DOHH2 (cell line): Measurements from ENCODE around the gene KRTAP12-2.

ENCODE experiments used
- H3F3A ChIP-seq: fragments of 200-600 bp; sonication (generic), shearing (Covaris generic); 2 replicates; pipeline ENCODE4 v1.6.0; 2016; ENCODE audit warnings: antibody characterized with exemption, mild to moderate bottlenecking; ENCODE audit not compliant: control insufficient read depth, insufficient read depth
- H3K27ac ChIP-seq: fragments of 200-600 bp; sonication (generic); 2 replicates; pipeline ENCODE4 v1.5.1; 2014; ENCODE audit warnings: low read depth, mild to moderate bottlenecking, low read length, moderate library complexity
- H3K27me3 ChIP-seq: fragments of 200-600 bp; sonication (generic); 2 replicates; pipeline ENCODE4 v1.6.1; 2014; ENCODE audit warnings: mild to moderate bottlenecking, low read length, mixed read lengths; ENCODE audit not compliant: control insufficient read depth
- H3K36me3 ChIP-seq: fragments of 200-600 bp; sonication (generic); 2 replicates; pipeline ENCODE4 v1.6.1; 2014; ENCODE audit warnings: mild to moderate bottlenecking, low read length, moderate library complexity, mixed read lengths; ENCODE audit not compliant: control insufficient read depth
- H3K4me1 ChIP-seq: fragments of 200-600 bp; sonication (generic); 2 replicates; pipeline ENCODE4 v1.6.1; 2014; ENCODE audit warnings: mild to moderate bottlenecking, low read length, mixed read lengths; ENCODE audit not compliant: control insufficient read depth
- H3K4me2 ChIP-seq: fragments of 200-600 bp; sonication (generic); 2 replicates; pipeline ENCODE4 v1.6.0; 2014; ENCODE audit warnings: mild to moderate bottlenecking, low read length, moderate library complexity
- H3K4me3 ChIP-seq: fragments of 200-600 bp; sonication (generic); 2 replicates; pipeline ENCODE4 v1.5.1; 2014; ENCODE audit warnings: mild to moderate bottlenecking, low read length, mixed read lengths
- H3K79me2 ChIP-seq: fragments of 200-600 bp; sonication (generic); 2 replicates; pipeline ENCODE4 v1.6.1; 2014; ENCODE audit warnings: mild to moderate bottlenecking, low read length, mixed read lengths; ENCODE audit not compliant: control insufficient read depth
- H3K9me2 ChIP-seq: fragments of 200-600 bp; sonication (generic); replicated peaks from 2 replicates; pipeline ENCODE4 v1.6.1; 2014; ENCODE audit warnings: mild to moderate bottlenecking, low read length, mixed read lengths; ENCODE audit not compliant: control insufficient read depth
- H3K9me3 ChIP-seq: fragments of 200-600 bp; sonication (generic); 2 replicates; pipeline ENCODE4 v1.6.1; 2014; ENCODE audit warnings: antibody characterized with exemption, low read length, mixed read lengths; ENCODE audit not compliant: control insufficient read depth, insufficient read depth
- H4K20me1 ChIP-seq: fragments of 200-600 bp; sonication (generic); 2 replicates; pipeline ENCODE4 v1.6.0; 2014; ENCODE audit warnings: low read depth, mild to moderate bottlenecking, antibody characterized with exemption, low read length, moderate library complexity; ENCODE audit not compliant: control insufficient read depth, insufficient read depth
- CTCF ChIP-seq: fragments of 200-600 bp; sonication (generic); IDR thresholded peaks from one replicate; pipeline ENCODE4 v1.5.1; 2014; ENCODE audit warnings: antibody characterized with exemption, mild to moderate bottlenecking, low read depth, low read length; ENCODE audit not compliant: poor library complexity, severe bottlenecking
- EZH2phosphoT487 ChIP-seq: fragments of 200-600 bp; sonication (generic); IDR thresholded peaks from 2 replicates; pipeline ENCODE4 v1.6.1; 2017; ENCODE audit warnings: borderline replicate concordance, mild to moderate bottlenecking, antibody characterized with exemption, low read length, moderate library complexity, mixed read lengths

The KRTAP12-2 gene

GRCh38 chr21:44706026-44706705 is 39.4 kb upstream of the KRTAP12-2 start:
- H3K9me2 ChIP-seq = no peaks in the 10 kb centered on the region
- no peaks in the 10 kb centered on the region for H3F3A ChIP-seq
- H3K27me3 ChIP-seq = peaks cover 6% of the 10 kb centered on the region; the same call in 1 of the 2 replicates
- no peaks in the 10 kb centered on the region for H4K20me1 ChIP-seq
- no peak overlapping the region for H3K4me2 ChIP-seq
- no peaks in the 10 kb centered on the region for H3K4me1 ChIP-seq
- TF ChIP-seq CTCF = no peak
- TF ChIP-seq EZH2phosphoT487 = no peak
- no peaks in the 10 kb centered on the region for H3K79me2 ChIP-seq
- H3K4me3 ChIP-seq = no peak overlapping the region
- H3K36me3 ChIP-seq = no peaks in the 10 kb centered on the region
- H3K9me3 ChIP-seq = peaks cover 4% of the 10 kb centered on the region; the same call in 1 of the 2 replicates
- H3K27ac ChIP-seq = no peak overlapping the region

GRCh38 chr21:44704636-44705001 is 37.9 kb upstream of the KRTAP12-2 start:
- H3K79me2 ChIP-seq = no peaks in the 10 kb centered on the region
- peaks cover 4% of the 10 kb centered on the region; the same call in 1 of the 2 replicates for H3K27me3 ChIP-seq
- H3K4me3 ChIP-seq = no peak overlapping the region
- H3F3A ChIP-seq = no peaks in the 10 kb centered on the region
- H3K36me3 ChIP-seq = no peaks in the 10 kb centered on the region
- H3K9me3 ChIP-seq = peaks cover 4% of the 10 kb centered on the region; the same call in 1 of the 2 replicates
- H3K27ac ChIP-seq = no peak overlapping the region
- no peaks in the 10 kb centered on the region for H3K4me1 ChIP-seq
- no peaks in the 10 kb centered on the region for H4K20me1 ChIP-seq
- TF ChIP-seq EZH2phosphoT487 = no peak
- no peak for TF ChIP-seq CTCF
- no peak overlapping the region for H3K4me2 ChIP-seq
- H3K9me2 ChIP-seq = no peaks in the 10 kb centered on the region

- H3K4me3 ChIP-seq = no peak overlapping the region
- peaks cover 5% of the 10 kb centered on the region; the same call in 1 of the 2 replicates for H3K27me3 ChIP-seq
- no peaks in the 10 kb centered on the region for H4K20me1 ChIP-seq
- H3K9me2 ChIP-seq = no peaks in the 10 kb centered on the region
- H3K9me3 ChIP-seq = peaks cover 4% of the 10 kb centered on the region; the same call in 1 of the 2 replicates
- H3K79me2 ChIP-seq = no peaks in the 10 kb centered on the region
- H3K36me3 ChIP-seq = no peaks in the 10 kb centered on the region
- no peak for TF ChIP-seq EZH2phosphoT487
- TF ChIP-seq CTCF = no peak
- H3K27ac ChIP-seq = no peak overlapping the region
- no peak overlapping the region for H3K4me2 ChIP-seq
- no peaks in the 10 kb centered on the region for H3F3A ChIP-seq
- H3K4me1 ChIP-seq = no peaks in the 10 kb centered on the region
Observed at GRCh38 chr21:44703731-44704635, 37.3 kb upstream of the KRTAP12-2 start.
